Fibroblast of skin of right quadriceps (primary cell): ENCODE data around the gene BLOC1S5.

Experiments used
- DNase-seq: peaks from one replicate; pipeline ENCODE4 v3.0.0-alpha.2; 2013

BLOC1S5 gene

DNA sequence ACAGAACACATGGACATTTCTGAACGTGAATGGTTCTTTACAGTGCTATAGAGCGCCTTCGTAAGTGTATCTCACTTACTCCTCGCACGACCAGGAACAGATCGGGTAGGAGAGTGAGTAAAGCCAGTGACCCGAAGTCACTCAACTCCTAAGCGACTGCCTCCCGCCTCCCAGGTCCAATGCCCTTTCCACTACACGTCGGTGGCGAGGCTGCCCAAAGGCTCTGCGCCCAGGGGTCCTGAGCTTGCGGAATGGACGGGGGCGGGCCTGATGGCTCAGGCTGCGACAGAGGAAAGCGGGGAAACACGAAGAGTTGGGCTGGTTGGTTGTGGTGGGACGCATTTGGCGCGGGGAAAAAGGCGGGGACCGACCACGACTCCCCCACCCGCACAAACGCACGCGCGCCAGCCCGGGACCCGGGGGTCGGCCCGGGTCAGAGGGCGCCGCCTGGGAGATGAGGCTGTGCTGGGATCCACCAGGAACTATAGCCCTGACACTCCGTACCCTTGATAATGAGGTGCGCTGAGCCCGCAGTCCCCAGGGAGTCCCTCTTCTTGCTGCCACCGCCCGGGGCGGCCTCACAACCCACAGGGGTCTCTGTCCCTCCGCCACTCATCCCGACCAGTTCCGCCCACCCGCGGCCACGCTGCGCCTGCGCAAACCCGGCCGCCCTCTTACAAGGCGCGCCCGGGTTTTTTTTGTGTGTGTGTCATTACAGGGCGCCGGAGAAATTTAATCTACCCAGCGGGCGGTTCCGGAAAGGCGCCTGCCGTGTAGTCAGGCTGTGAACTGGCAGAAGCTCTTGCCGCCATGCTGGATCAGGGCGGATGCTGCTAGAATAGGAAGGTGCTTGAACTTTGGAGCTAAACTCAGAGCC lies at the start of gene BLOC1S5:
Gene BLOC1S5, minus strand, starts transcription at position 629 of the 877 bp plus-strand sequence. Its CDS starts 13 bp downstream, at position 616.
- peak; percentile 97 for DNase-seq

DNA sequence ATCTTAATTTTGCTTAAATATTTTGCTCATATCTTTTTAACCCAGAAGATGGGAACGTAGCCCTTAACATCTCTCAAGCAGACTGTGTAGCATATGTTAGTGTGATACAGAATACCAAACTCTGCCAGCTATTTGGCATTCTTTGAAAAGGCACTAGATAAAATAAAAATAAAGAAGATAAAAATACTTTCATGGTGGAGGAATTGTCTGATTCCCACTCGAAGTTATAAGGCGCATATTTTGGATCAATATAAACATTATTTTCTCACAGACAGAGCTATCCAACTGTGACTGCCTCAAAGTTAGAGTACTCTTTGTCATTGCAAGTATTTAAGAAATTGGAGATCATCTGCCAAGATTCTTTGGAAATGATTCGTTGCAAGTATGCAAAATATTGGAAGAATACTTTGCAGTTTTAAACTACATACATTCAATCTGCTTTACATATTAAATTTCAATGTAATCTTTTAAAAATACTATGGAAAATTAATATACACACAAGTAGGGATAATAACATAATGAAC lies 49.0 kb upstream of the BLOC1S5 start:
- DNase-seq, result peak; percentile 34

- DNase-seq, result no peak
These were observed 46.5 kb upstream of the BLOC1S5 start for GRCh38 chr6:8110725-8111124.

GRCh38 chr6:8110117-8110721 lies 46.0 kb upstream of the BLOC1S5 start:
- DNase-seq, result no peak

- DNase-seq, result no peak
These were observed 44.8 kb upstream of the BLOC1S5 start for GRCh38 chr6:8108759-8109539.

GRCh38 chr6:8108031-8108660 lies 44.0 kb upstream of the BLOC1S5 start:
- DNase-seq, result peak; percentile 95

DNA sequence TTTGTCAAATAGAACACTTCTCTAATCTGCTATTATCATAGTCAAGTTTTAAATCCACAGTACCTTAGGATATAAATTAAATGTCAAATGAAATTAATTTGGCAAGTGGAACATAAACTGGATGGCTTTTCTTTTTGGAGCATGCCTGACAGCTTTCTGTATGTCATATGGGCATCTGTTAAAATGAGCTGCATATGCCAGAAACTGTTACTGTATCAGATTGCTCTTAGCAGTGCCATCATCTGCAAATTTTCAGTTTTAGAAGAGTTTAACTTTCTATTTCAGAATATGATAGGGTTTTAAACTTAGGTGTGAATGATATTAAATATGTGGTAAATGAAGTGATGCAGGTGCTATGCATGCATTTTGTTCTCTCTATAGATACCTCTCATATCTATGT lies 41.6 kb upstream of the BLOC1S5 start:
- no peak for DNase-seq

- DNase-seq, result no peak
These were observed 39.5 kb upstream of the BLOC1S5 start for GRCh38 chr6:8103726-8104125.

GRCh38 chr6:8102122-8102958 lies 38.2 kb upstream of the BLOC1S5 start, which contains the start of gene EEF1E1:
TSS of gene EEF1E1 (minus strand) at chr6:8102548. CDS start at chr6:8102521, 27 bp downstream.
- peak; percentile 92 for DNase-seq

GRCh38 chr6:8100159-8100854 lies 36.1 kb upstream of the BLOC1S5 start:
- DNase-seq, result no peak

- DNase-seq, result no peak
These were observed 26.5 kb upstream of the BLOC1S5 start for GRCh38 chr6:8090650-8091049.

GRCh38 chr6:8088886-8089285 lies 24.7 kb upstream of the BLOC1S5 start:
- DNase-seq, result no peak

DNA sequence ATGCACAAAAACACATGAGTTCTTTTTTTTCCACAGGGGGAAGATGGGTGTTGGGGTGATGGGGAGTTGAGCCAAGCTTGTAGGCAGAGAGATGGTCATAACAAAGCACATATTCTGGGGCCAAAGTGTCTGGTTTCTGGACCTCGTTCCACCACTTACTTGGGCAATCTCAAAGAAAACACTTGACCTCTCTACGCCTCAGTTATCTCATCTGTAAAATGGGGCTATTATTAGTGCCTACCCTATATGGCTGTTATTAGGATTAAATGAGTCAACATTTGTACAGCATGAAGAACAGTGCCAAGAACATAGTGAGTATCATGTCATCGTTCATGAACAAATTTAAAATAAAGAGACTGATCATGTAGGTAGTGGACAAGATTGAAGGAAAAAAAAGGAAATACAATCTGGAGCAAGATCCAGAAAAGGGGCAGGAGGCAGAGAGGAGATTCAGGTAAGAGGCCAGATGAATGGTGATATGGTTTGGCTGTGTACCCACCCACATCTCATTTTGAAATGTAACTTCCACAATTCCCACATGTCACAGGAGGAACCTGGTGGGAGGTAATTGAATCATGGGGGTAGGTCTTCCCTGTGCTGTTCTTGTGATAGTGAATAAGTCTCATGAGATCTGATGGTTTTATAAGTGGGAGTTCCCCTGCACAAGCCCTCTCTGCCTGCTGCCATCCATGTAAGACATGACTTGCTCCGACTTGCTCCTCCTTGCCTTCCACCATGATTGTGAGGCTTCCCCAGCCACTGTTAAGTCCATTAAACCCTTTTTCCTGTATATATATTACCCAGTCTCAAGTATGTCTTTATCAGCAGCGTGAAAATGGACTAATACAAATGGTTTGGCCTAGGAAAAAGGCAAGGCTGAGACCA lies 23.9 kb upstream of the BLOC1S5 start:
- no peak for DNase-seq

GRCh38 chr6:8086755-8087306 lies 22.6 kb upstream of the BLOC1S5 start:
- no peak for DNase-seq

- peak; percentile 91 for DNase-seq
These were observed 20.9 kb upstream of the BLOC1S5 start for GRCh38 chr6:8085053-8085511.

- DNase-seq, result peak; percentile 61
These were observed 20.4 kb upstream of the BLOC1S5 start for GRCh38 chr6:8084586-8084985.

DNA sequence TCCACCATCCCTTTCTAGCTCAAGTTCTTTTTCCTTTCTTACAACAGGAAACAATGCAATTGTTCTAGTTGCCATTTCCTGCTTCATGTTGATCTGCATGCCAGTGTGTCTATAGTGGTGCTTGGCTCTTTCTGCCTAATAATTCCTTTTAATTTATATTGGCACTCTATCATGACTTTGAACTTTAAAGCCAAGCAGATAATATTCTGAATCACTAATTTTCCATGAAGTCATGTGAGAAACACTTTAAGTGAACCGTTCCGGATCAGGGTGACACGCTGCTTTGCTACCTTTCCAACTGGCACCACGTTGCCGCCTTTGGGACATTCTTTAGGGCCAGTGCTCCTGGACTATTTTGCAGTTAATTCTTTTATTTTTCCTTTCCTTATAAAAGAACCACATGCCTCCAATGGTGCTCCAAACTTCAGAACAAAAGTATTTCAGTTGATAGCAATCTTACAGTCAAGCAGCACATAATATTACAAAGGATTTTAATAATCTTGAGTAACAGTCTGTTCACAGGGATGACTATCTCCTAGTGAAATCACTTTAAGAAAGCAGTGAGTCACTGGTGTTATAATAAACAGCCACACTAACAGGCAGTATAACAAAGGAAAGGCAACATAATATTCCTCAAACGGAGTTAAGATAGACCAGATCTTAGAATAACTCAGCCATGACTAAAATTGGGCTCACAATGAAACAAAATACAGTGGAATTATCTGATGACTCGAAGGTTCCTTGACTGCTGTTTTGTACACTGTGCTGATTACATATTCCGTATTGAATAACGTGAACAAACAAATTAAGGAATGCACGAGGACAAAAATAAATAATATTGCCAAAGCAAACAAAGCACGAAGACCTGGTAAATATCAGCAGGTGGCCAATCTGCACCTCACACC lies 19.0 kb upstream of the BLOC1S5 start:
- peak; percentile 87 for DNase-seq

DNA sequence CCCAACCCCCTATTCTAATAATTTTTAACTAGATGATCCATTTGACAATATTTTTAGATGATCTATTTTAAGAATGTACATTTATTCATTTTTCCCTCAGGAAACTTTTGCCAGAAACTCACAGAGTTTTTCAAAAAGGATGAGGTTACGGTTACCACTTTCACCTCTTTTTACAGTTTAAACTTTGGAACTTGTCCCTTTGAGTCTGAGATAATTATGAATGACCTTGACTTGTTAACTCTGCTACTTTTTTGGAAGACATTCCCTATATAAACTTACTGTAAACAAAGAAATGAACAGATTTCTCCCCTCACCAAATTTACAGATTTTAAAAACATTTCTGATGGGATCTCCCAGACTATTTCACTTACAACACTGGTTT lies 18.4 kb upstream of the BLOC1S5 start:
- DNase-seq, result no peak
